PC-9 (cell line): Measurements from ENCODE around the gene KNCN. TPM values are rescaled to one million over a fixed set of nuclear protein-coding genes. Genes with fewer than 3 reads are reported as not detected.

Experiments
- BruUV-seq: library from RNA; stranded (reverse); fragments of 400-500 nt; replicated peaks from 2 replicates; lab custom pipeline; 2021; lab: Mats Ljungman, UMichigan
- CTCF ChIA-PET: fragments of 300-600 bp; sonication (Branson Sonifier 250); formaldehyde crosslinking; loops from one replicate; lab custom pipeline; 2022; ENCODE audit warnings: antibody characterized with exemption; lab: Charles Lee
- POLR2A ChIA-PET: fragments of 300-600 bp; sonication (Branson Sonifier 250); formaldehyde crosslinking; loops from one replicate; lab custom pipeline; 2022; ENCODE audit warnings: antibody characterized with exemption; ENCODE audit not compliant: unreplicated experiment; lab: Charles Lee
- DNase-seq, 2 experiments: peaks; one replicate each; pipeline versions ENCODE4 v3.0.0 to v3.0.0-alpha.2; 2015 to 2022; ENCODE audit warnings: mixed read lengths in 1 of 2
- H2AFZ ChIP-seq: fragments of 200-600 bp; sonication (generic); 2 replicates; pipeline ENCODE4 v1.8.1; 2017; ENCODE audit warnings: antibody characterized with exemption
- H3F3A ChIP-seq: fragments of 200-600 bp; sonication (generic); 2 replicates; pipeline ENCODE4 v1.8.1; 2017; ENCODE audit warnings: antibody characterized with exemption, mild to moderate bottlenecking, low read depth; ENCODE audit not compliant: insufficient read depth
- H3K27ac ChIP-seq: fragments of 200-600 bp; sonication (generic); 2 replicates; pipeline ENCODE4 v1.6.1; 2016; ENCODE audit warnings: mixed run types
- H3K27me3 ChIP-seq: fragments of 200-600 bp; sonication (generic); 2 replicates; pipeline ENCODE4 v1.6.1; 2016; ENCODE audit warnings: low read depth, mixed run types; ENCODE audit not compliant: insufficient read depth
- H3K36me3 ChIP-seq: fragments of 200-600 bp; sonication (generic); 2 replicates; pipeline ENCODE4 v1.6.1; 2016; ENCODE audit warnings: low read depth, mixed run types
- H3K4me1 ChIP-seq: fragments of 200-600 bp; sonication (generic); replicated peaks from 2 replicates; pipeline ENCODE4 v1.6.1; 2016; ENCODE audit warnings: mixed run types; ENCODE audit not compliant: insufficient read depth
- H3K4me2 ChIP-seq: fragments of 200-600 bp; sonication (generic); 2 replicates; pipeline ENCODE4 v1.6.1; 2017; ENCODE audit warnings: mixed run types
- H3K4me3 ChIP-seq: fragments of 200-600 bp; sonication (generic); 2 replicates; pipeline ENCODE4 v1.6.1; 2016; ENCODE audit warnings: mixed run types
- H3K79me2 ChIP-seq: fragments of 200-600 bp; sonication (generic); 2 replicates; pipeline ENCODE4 v1.6.1; 2017; ENCODE audit warnings: low read depth, mixed run types
- H3K9me2 ChIP-seq: fragments of 200-600 bp; sonication (generic); 2 replicates; pipeline ENCODE4 v1.8.1; 2017; ENCODE audit warnings: mild to moderate bottlenecking; ENCODE audit not compliant: insufficient read depth
- H3K9me3 ChIP-seq: fragments of 200-600 bp; sonication (generic); 2 replicates; pipeline ENCODE4 v1.8.1; 2016; ENCODE audit warnings: low read depth; ENCODE audit not compliant: insufficient read depth
- H4K20me1 ChIP-seq: fragments of 200-600 bp; sonication (generic); 2 replicates; pipeline ENCODE4 v1.8.1; 2017; ENCODE audit not compliant: insufficient read depth
- CTCF ChIP-seq: fragments of 200-600 bp; sonication (generic); conservative IDR thresholded peaks from 2 replicates; pipeline ENCODE4 v1.6.1; 2017; ENCODE audit warnings: mixed run types, antibody characterized with exemption, mild to moderate bottlenecking, moderate library complexity
- EZH2 ChIP-seq: fragments of 200-600 bp; sonication (generic); IDR thresholded peaks from 2 replicates; pipeline ENCODE4 v1.8.0; 2017; ENCODE audit warnings: antibody characterized with exemption, low read depth
- intact Hi-C: fragments of 100-400 bp; cut with micrococcal nuclease; formaldehyde crosslinking; loops from one replicate; pipeline ENCODE4 v1.10.0; 2022; ENCODE audit not compliant: unreplicated experiment
- total RNA-seq: library from RNA; stranded (reverse); gene quantifications from 2 replicates; pipeline ENCODE4 v1.2.3, GENCODE V29; 2021

KNCN gene
- total RNA-seq, 1 experiment from 2014 or later, result not detected

- POLR2A ChIA-PET, result interaction anchor here (0.5 kb wide), 1 partner anchor 205 kb away, joined by 4 read pairs; no protein-coding TSS in a partner anchor
- no peak overlapping the region for H3K4me2 ChIP-seq
- TF ChIP-seq EZH2 (no peak), CTCF (no peak)
- H2AFZ ChIP-seq, result no peak overlapping the region
- 0 out of 2 replicates have a peak, but pooled peaks cover 9% of the 10 kb centered on the region for H3K4me1 ChIP-seq
- peaks cover 6% of the 10 kb centered on the region; the same call in 1 of the 2 replicates for H3F3A ChIP-seq
- H3K4me3 ChIP-seq, result no peak overlapping the region
- H3K79me2 ChIP-seq, result no peaks in the 10 kb centered on the region
- H3K9me2 ChIP-seq, result no peaks in the 10 kb centered on the region
- no peaks in the 10 kb centered on the region for H4K20me1 ChIP-seq
- CTCF ChIA-PET, result interaction anchor here (0.5 to 0.7 kb wide), 2 partner anchors 106 to 167 kb away, joined by 3 to 4 read pairs; no protein-coding TSS in a partner anchor
- H3K36me3 ChIP-seq, result no peaks in the 10 kb centered on the region
- DNase-seq, result peak in 1 of 2 experiments; percentile 6
- H3K27ac ChIP-seq, result no peak overlapping the region
- no peaks in the 10 kb centered on the region for H3K9me3 ChIP-seq
- no TSS peak for BruUV-seq
- intact Hi-C loops, result no loop called here
- peaks cover 13% of the 10 kb centered on the region; the same call in 1 of the 2 replicates for H3K27me3 ChIP-seq
Observed at GRCh38 chr1:46552357-46553237, 1.1 kb upstream of the KNCN start.

DNA sequence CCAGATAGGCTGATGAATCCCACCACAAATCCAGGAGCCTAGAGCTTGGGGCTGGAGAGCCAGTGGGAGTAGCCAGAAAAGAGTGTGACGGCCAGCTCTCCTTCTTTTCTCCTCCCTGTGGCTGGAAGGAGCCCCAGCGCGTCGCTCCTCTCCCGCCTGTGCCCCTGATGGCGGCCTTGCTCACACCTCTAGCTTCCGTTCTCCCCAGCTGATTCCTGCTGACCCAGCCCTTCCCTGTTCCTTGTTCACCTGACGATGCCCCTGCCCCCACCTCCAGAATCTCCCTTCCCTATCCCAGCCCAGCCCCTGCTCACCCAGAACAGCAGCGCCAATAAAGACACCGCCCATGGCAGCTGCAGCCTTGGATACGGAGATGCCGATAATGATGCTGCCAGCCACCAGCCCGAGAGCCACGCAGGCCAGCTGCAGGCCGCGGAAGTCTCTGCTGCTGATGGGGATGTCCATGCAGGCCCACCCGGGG is 656 bp downstream of the KNCN start:
- peaks cover 13% of the 10 kb centered on the region; the same call in 1 of the 2 replicates for H3K27me3 ChIP-seq
- intact Hi-C loops, result no loop called here
- H3K4me3 ChIP-seq, result no peak overlapping the region
- H3K9me3 ChIP-seq, result no peaks in the 10 kb centered on the region
- peak in 1 of 2 experiments; percentile 18 for DNase-seq
- H3K79me2 ChIP-seq, result no peaks in the 10 kb centered on the region
- H3K4me2 ChIP-seq, result no peak overlapping the region
- H4K20me1 ChIP-seq, result no peaks in the 10 kb centered on the region
- CTCF ChIA-PET, result interaction anchor here (0.6 kb wide), 1 partner anchor 56 kb away, joined by 3 read pairs; no protein-coding TSS in a partner anchor
- H3F3A ChIP-seq, result no peaks in the 10 kb centered on the region
- no TSS peak for BruUV-seq
- no peaks in the 10 kb centered on the region for H3K9me2 ChIP-seq
- no peak for TF ChIP-seq EZH2
- no peaks in the 10 kb centered on the region for H3K36me3 ChIP-seq
- H2AFZ ChIP-seq, result no peak overlapping the region
- no peaks in the 10 kb centered on the region for H3K4me1 ChIP-seq
- no peak overlapping the region for H3K27ac ChIP-seq
- POLR2A ChIA-PET, result no interaction called here

GRCh38 chr1:46549697-46550681 is 1.5 kb downstream of the KNCN start:
- Histone ChIP-seq H3K36me3 (no peaks in the 10 kb centered on the region), H3K79me2 (no peaks in the 10 kb centered on the region), H3K4me2 (no peak overlapping the region), H3K9me3 (no peaks in the 10 kb centered on the region), H3K27ac (no peak overlapping the region), H3K9me2 (no peaks in the 10 kb centered on the region), H2AFZ (no peak overlapping the region), H3K4me3 (no peak overlapping the region), H3K4me1 (no peaks in the 10 kb centered on the region), H4K20me1 (no peaks in the 10 kb centered on the region; the same call in 1 of the 2 replicates), H3K27me3 (peaks cover 20% of the 10 kb centered on the region), H3F3A (no peaks in the 10 kb centered on the region)
- ChIA-PET POLR2A (interaction anchor here (0.6 to 0.7 kb wide), 2 partner anchors 33 to 149 kb away, joined by 4 to 6 read pairs; no protein-coding TSS in a partner anchor), CTCF (no interaction called here)
- no peak for TF ChIP-seq CTCF
- DNase-seq, result peak; percentile 37 to 43
- no TSS peak for BruUV-seq
- intact Hi-C loops, result loop anchor here (2.0 to 5.0 kb wide), 2 partner anchors 67 to 108 kb away; partner anchors contain the start of gene MOB3C
